ENCODE measurements around the gene TAOK2.
A peak's percentile ranks its signal among the peaks of the same experiment; 100 is the strongest.
"Not testable (repeated sequence)": the region's sequence is repeated elsewhere in the genome, so short reads cannot be mapped to it uniquely, and the experiment has no call there.

TAOK2 gene

GRCh38 chr16:30003670-30004423, 30.2 kb downstream of the TAOK2 start:
- no peak for DNase-seq (ENCODE audit: low spot score)

- no peak for DNase-seq (ENCODE audit: low spot score)
These were observed 30.7 kb downstream of the TAOK2 start for GRCh38 chr16:30004424-30004776.

- DNase-seq (ENCODE audit: low spot score) = no peak
These were observed 31.2 kb downstream of the TAOK2 start for GRCh38 chr16:30004811-30005242.

- DNase-seq (ENCODE audit: low spot score) = no peak
These were observed 31.9 kb downstream of the TAOK2 start for GRCh38 chr16:30005341-30006094.

GRCh38 chr16:30006095-30006473, 32.4 kb downstream of the TAOK2 start:
- no peak for DNase-seq (ENCODE audit: low spot score)

GRCh38 chr16:30006659-30007377, 33.1 kb downstream of the TAOK2 start:
- DNase-seq (ENCODE audit: low spot score) = no peak

GRCh38 chr16:30007378-30007895, 33.8 kb downstream of the TAOK2 start:
- DNase-seq (ENCODE audit: low spot score) = no peak

- no peak for DNase-seq (ENCODE audit: low spot score)
These were observed 35.6 kb downstream of the TAOK2 start for GRCh38 chr16:30009085-30009862.

GRCh38 chr16:30009990-30010843, 36.5 kb downstream of the TAOK2 start:
- DNase-seq (ENCODE audit: low spot score) = no peak

GRCh38 chr16:30010844-30011713, 37.4 kb downstream of the TAOK2 start, which contains the start of gene DOC2A:
Gene DOC2A (minus strand): TSS chr16:30011027. CDS start chr16:30010222, 805 bp downstream.
- peak; percentile 75 for DNase-seq (ENCODE audit: low spot score)

GRCh38 chr16:30011714-30012504, 38.2 kb downstream of the TAOK2 start:
- no peak for DNase-seq (ENCODE audit: low spot score)

GRCh38 chr16:30012598-30012997, 38.9 kb downstream of the TAOK2 start:
- not testable (repeated sequence) for DNase-seq (ENCODE audit: low spot score)

- DNase-seq (ENCODE audit: low spot score) = not testable (repeated sequence)
These were observed 41.8 kb downstream of the TAOK2 start for GRCh38 chr16:30015450-30015849.

GRCh38 chr16:30016555-30017276, 43.0 kb downstream of the TAOK2 start:
- no peak for DNase-seq (ENCODE audit: low spot score)

GRCh38 chr16:30017277-30017656, 43.6 kb downstream of the TAOK2 start:
- no peak for DNase-seq (ENCODE audit: low spot score)

- DNase-seq (ENCODE audit: low spot score) = not testable (repeated sequence)
These were observed 44.3 kb downstream of the TAOK2 start for GRCh38 chr16:30017937-30018336.

GRCh38 chr16:30018731-30019158, 45.1 kb downstream of the TAOK2 start:
- DNase-seq (ENCODE audit: low spot score) = no peak

- DNase-seq (ENCODE audit: low spot score) = peak; percentile 29
These were observed 49.2 kb downstream of the TAOK2 start, which contains the start of gene C16orf92 for GRCh38 chr16:30022887-30023286. Gene C16orf92 (plus strand): TSS chr16:30023198. CDS start chr16:30023341, 143 bp downstream.

All from ecto neural progenitor cell (in vitro differentiated cells).